Inflammatory macrophage treated with lipopolysaccharide for 4 hours (primary cell): ENCODE results near the gene SAFB2.

Experiments
- DNase-seq: peaks from one replicate; pipeline ENCODE4 v3.0.0-alpha.2; 2020

Gene SAFB2

DNA sequence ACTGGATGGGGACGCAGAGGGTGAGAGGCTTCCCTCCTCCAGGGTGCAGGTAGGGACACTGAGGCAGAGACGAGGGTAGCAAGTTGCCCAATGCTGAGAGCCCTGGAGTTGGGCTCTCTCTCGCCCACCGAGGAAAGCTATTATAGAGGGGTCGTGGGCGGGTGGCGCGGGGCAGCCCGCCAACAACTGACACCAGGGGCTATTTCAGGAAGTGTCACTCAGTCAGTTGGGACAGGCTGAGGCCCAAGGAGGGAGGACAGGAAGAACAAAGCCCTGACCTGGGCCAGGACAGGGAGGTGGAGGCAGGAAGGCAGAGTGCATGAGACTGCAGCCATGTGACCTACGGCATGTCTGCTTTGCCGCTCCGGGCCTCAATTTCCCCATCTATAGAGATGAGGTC, 84.7 kb downstream of the SAFB2 start:
- DNase-seq, result no peak
